H9 (cell line): ENCODE measurements around the gene ATF7. TPM values are rescaled to one million over a fixed set of nuclear protein-coding genes. Genes with fewer than 3 reads are reported as not detected.
A peak's percentile ranks its signal among the peaks of the same experiment; 100 is the strongest.

Experiments
- DNase-seq: peaks from one replicate; pipeline ENCODE4 v3.0.0-alpha.2; 2017
- H2AFZ ChIP-seq: one replicate; pipeline ENCODE4 v1.6.1; 2013; ENCODE audit warnings: mild to moderate bottlenecking, low read length, control low read depth, moderate library complexity
- H2AK5ac ChIP-seq: 2 replicates; pipeline ENCODE4 v1.6.1; 2013; ENCODE audit warnings: low read length, control low read depth, mixed read lengths; ENCODE audit not compliant: insufficient read length
- H2BK120ac ChIP-seq: one replicate; pipeline ENCODE4 v1.6.1; 2013; ENCODE audit warnings: low read depth, mild to moderate bottlenecking, low read length, control low read depth, inconsistent platforms; ENCODE audit not compliant: poor library complexity, severe bottlenecking
- H2BK12ac ChIP-seq: 2 replicates; pipeline ENCODE4 v1.6.1; 2013; ENCODE audit warnings: low read length, control low read depth, mixed read lengths, low read depth; ENCODE audit not compliant: insufficient read length
- H2BK15ac ChIP-seq: 2 replicates; pipeline ENCODE4 v1.6.1; 2013; ENCODE audit warnings: low read depth, low read length, control low read depth
- H2BK20ac ChIP-seq: one replicate; pipeline ENCODE4 v1.6.1; 2013; ENCODE audit warnings: low read depth, mild to moderate bottlenecking, low read length, control low read depth, inconsistent platforms; ENCODE audit not compliant: poor library complexity, severe bottlenecking
- H2BK5ac ChIP-seq: 2 replicates; pipeline ENCODE4 v1.6.1; 2013; ENCODE audit warnings: low read length, control low read depth, mixed read lengths; ENCODE audit not compliant: insufficient read length
- H3K14ac ChIP-seq: 2 replicates; pipeline ENCODE4 v1.6.1; 2013; ENCODE audit warnings: low read length, control low read depth; ENCODE audit not compliant: insufficient read depth
- H3K18ac ChIP-seq: 2 replicates; pipeline ENCODE4 v1.6.1; 2013; ENCODE audit warnings: low read depth, mild to moderate bottlenecking, mixed read lengths, low read length, control low read depth; ENCODE audit not compliant: insufficient read length
- H3K23ac ChIP-seq: 2 replicates; pipeline ENCODE4 v1.6.1; 2013; ENCODE audit warnings: low read length, control low read depth, mixed read lengths, low read depth; ENCODE audit not compliant: insufficient read length
- H3K23me2 ChIP-seq: 2 replicates; pipeline ENCODE4 v1.6.1; 2013; ENCODE audit warnings: low read depth, mild to moderate bottlenecking, mixed read lengths, low read length, control low read depth; ENCODE audit not compliant: insufficient read length, poor library complexity, severe bottlenecking
- H3K27ac ChIP-seq: 2 replicates; pipeline ENCODE4 v1.5.1; 2013; ENCODE audit warnings: low read length, control low read depth, mixed read lengths, low read depth; ENCODE audit not compliant: insufficient read length
- H3K27me3 ChIP-seq: 2 replicates; pipeline ENCODE4 v1.6.1; 2013; ENCODE audit warnings: low read length, control low read depth, inconsistent platforms; ENCODE audit not compliant: insufficient read depth
- H3K4ac ChIP-seq: 2 replicates; pipeline ENCODE4 v1.6.1; 2013; ENCODE audit warnings: low read depth, mild to moderate bottlenecking, control low read depth, inconsistent platforms, low read length, moderate library complexity
- H3K4me1 ChIP-seq: 2 replicates; pipeline ENCODE4 v1.6.1; 2013; ENCODE audit warnings: low read length, control low read depth, inconsistent platforms; ENCODE audit not compliant: insufficient read depth
- H3K4me2 ChIP-seq: 2 replicates; pipeline ENCODE4 v1.6.1; 2013; ENCODE audit warnings: low read length, control low read depth, mixed read lengths; ENCODE audit not compliant: insufficient read length, insufficient read depth
- H3K56ac ChIP-seq: 2 replicates; pipeline ENCODE4 v1.6.1; 2013; ENCODE audit warnings: low read depth, mild to moderate bottlenecking, mixed read lengths, low read length, control low read depth; ENCODE audit not compliant: insufficient read length
- H3K79me1 ChIP-seq: 2 replicates; pipeline ENCODE4 v1.6.1; 2013; ENCODE audit warnings: low read depth, mild to moderate bottlenecking, moderate library complexity, low read length, control low read depth, inconsistent platforms; ENCODE audit not compliant: insufficient read depth, poor library complexity, severe bottlenecking
- H3K79me2 ChIP-seq: 2 replicates; pipeline ENCODE4 v1.6.1; 2013; ENCODE audit warnings: low read length, control low read depth, inconsistent platforms; ENCODE audit not compliant: insufficient read depth
- H3K9ac ChIP-seq: 2 replicates; pipeline ENCODE4 v1.6.1; 2013; ENCODE audit warnings: low read length, control low read depth, mixed read lengths; ENCODE audit not compliant: insufficient read length; ENCODE audit errors: extremely low read depth
- H3K9me3 ChIP-seq: one replicate; pipeline ENCODE4 v1.6.1; 2013; ENCODE audit warnings: low read depth, low read length, inconsistent platforms; ENCODE audit not compliant: control insufficient read depth
- H3T11ph ChIP-seq: one replicate; pipeline ENCODE4 v1.6.1; 2013; ENCODE audit warnings: mild to moderate bottlenecking, low read length, control low read depth, inconsistent platforms
- H4K20me1 ChIP-seq: one replicate; pipeline ENCODE4 v1.6.1; 2013; ENCODE audit not compliant: control insufficient read depth, insufficient read length, insufficient read depth
- H4K5ac ChIP-seq: 2 replicates; pipeline ENCODE4 v1.6.1; 2013; ENCODE audit warnings: low read depth, mild to moderate bottlenecking, mixed read lengths, low read length, control low read depth; ENCODE audit not compliant: insufficient read length
- H4K8ac ChIP-seq: replicated peaks from 2 replicates; pipeline ENCODE4 v1.6.1; 2013; ENCODE audit warnings: low read length, control low read depth, mixed read lengths, low read depth; ENCODE audit not compliant: insufficient read length
- H4K91ac ChIP-seq: 2 replicates; pipeline ENCODE4 v1.6.1; 2013; ENCODE audit warnings: low read depth, mild to moderate bottlenecking, moderate library complexity, mixed read lengths, low read length, control low read depth; ENCODE audit not compliant: insufficient read length
- H3K27ac Mint-ChIP-seq, 3 experiments: 2 replicates in 2 of 3; 3 replicates in 1 of 3; pipeline ENCODE4 v1.8.0; 2020 to 2021; ENCODE audit warnings: mixed read lengths in 3 of 3, mild to moderate bottlenecking in 1 of 3, moderate library complexity in 1 of 3
- H3K27me3 Mint-ChIP-seq: 2 replicates; pipeline ENCODE4 v1.8.0; 2021; ENCODE audit warnings: low read depth, mild to moderate bottlenecking, moderate library complexity, mixed read lengths
- H3K36me3 Mint-ChIP-seq, 3 experiments: 2 replicates in 2 of 3; 3 replicates in 1 of 3; pipeline ENCODE4 v1.8.0; 2020 to 2021; ENCODE audit warnings: low read depth in 3 of 3, mixed read lengths in 3 of 3; ENCODE audit not compliant: insufficient read depth in 1 of 3
- H3K4me1 Mint-ChIP-seq, 2 experiments: 2 replicates each; pipeline ENCODE4 v1.8.0; 2020; ENCODE audit warnings: mixed read lengths in 2 of 2
- H3K4me3 Mint-ChIP-seq, 2 experiments: 2 replicates in 1 of 2; 3 replicates in 1 of 2; pipeline ENCODE4 v1.8.0; 2020 to 2021; ENCODE audit warnings: mild to moderate bottlenecking in 2 of 2, mixed read lengths in 2 of 2, moderate library complexity in 1 of 2
- H3K9me3 Mint-ChIP-seq, 2 experiments: 2 replicates in 1 of 2; 3 replicates in 1 of 2; pipeline ENCODE4 v1.8.0; 2020; ENCODE audit warnings: mild to moderate bottlenecking in 2 of 2, mixed read lengths in 2 of 2, moderate library complexity in 1 of 2
- WGBS: extraction: QIAGEN DNeasy Blood & Tissue Kit; methylation state at CpG from one replicate; pipeline ENCODE4 v1.1.7; 2013; ENCODE audit warnings: missing lambda C conversion rate, low lambda C conversion rate, mixed read lengths; ENCODE audit not compliant: insufficient read length; ENCODE audit errors: extremely low coverage; 5-methylcytosine and 5-hydroxymethylcytosine counted together
- total RNA-seq: library from RNA; stranded (reverse); gene quantifications from 2 replicates; pipeline ENCODE4 v1.2.1, GENCODE V29; 2021
- TF ChIP-seq, protein P1 (sequence below): fragments of 200-600 bp; sonication (generic); conservative IDR thresholded peaks from 3 replicates; pipeline ENCODE4 v1.8.0; 2021; ENCODE audit warnings: antibody characterized with exemption, mild to moderate bottlenecking

ATF7 gene
- total RNA-seq, 1 experiment from 2014 or later = 17.7 TPM

- Histone ChIP-seq H3K27ac (no peak overlapping the region), H2AK5ac (no peak overlapping the region), H2BK5ac (no peak overlapping the region), H4K20me1 (peaks cover 2% of the 10 kb centered on the region), H2AFZ (no peak overlapping the region), H2BK15ac (no peak overlapping the region), H3K14ac (0 out of 2 replicates have a peak overlapping the region, but pooled peaks have one; percentile 44), H3K4me1 (no peaks in the 10 kb centered on the region), H3K79me1 (no peaks in the 10 kb centered on the region), H4K91ac (no peak overlapping the region), H3K79me2 (no peaks in the 10 kb centered on the region), H4K8ac (no peak overlapping the region), H3K9me3 (no peaks in the 10 kb centered on the region), H3T11ph (no peak overlapping the region), H2BK12ac (no peak overlapping the region), H3K18ac (no peak overlapping the region), H3K9ac (no peak overlapping the region), H3K23ac (no peak overlapping the region), H3K23me2 (peaks cover 10% of the 10 kb centered on the region), H3K27me3 (no peaks in the 10 kb centered on the region), H3K56ac (no peak overlapping the region), H4K5ac (no peak overlapping the region), H3K4me2 (peak overlapping the region; percentile 74), H2BK120ac (no peak overlapping the region), H3K4ac (no peak overlapping the region), H2BK20ac (no peak overlapping the region)
- peak overlapping the region; percentile 85 to 90 (median 88) for H3K27ac Mint-ChIP-seq
- no CpG with 5 or more reads among the region's 20 CpGs for WGBS
- TF ChIP-seq, protein P1, sequence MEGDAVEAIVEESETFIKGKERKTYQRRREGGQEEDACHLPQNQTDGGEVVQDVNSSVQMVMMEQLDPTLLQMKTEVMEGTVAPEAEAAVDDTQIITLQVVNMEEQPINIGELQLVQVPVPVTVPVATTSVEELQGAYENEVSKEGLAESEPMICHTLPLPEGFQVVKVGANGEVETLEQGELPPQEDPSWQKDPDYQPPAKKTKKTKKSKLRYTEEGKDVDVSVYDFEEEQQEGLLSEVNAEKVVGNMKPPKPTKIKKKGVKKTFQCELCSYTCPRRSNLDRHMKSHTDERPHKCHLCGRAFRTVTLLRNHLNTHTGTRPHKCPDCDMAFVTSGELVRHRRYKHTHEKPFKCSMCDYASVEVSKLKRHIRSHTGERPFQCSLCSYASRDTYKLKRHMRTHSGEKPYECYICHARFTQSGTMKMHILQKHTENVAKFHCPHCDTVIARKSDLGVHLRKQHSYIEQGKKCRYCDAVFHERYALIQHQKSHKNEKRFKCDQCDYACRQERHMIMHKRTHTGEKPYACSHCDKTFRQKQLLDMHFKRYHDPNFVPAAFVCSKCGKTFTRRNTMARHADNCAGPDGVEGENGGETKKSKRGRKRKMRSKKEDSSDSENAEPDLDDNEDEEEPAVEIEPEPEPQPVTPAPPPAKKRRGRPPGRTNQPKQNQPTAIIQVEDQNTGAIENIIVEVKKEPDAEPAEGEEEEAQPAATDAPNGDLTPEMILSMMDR = no peak
- H3K4me1 Mint-ChIP-seq = peaks cover 40 to 45% of the 10 kb centered on the region in 2 experiments
- H3K4me3 Mint-ChIP-seq = peak overlapping the region; percentile 72 to 93
- no peaks in the 10 kb centered on the region; the same call in none of the 2 replicates for H3K27me3 Mint-ChIP-seq
- no peak for DNase-seq
- no peaks in the 10 kb centered on the region for H3K9me3 Mint-ChIP-seq
- H3K36me3 Mint-ChIP-seq = peaks cover 1 to 7% (median 3%) of the 10 kb centered on the region in 3 experiments; a peak in 3 of 7 replicates
These were observed 134.0 kb downstream of the ATF7 start for GRCh38 chr12:53492188-53492587.
